HG03095 (cell line): Measurements from ENCODE around the gene CDA.
"Not testable (repeated sequence)": the region's sequence is repeated elsewhere in the genome, so short reads cannot be mapped to it uniquely, and the experiment has no call there.

Experiments used
- ATAC-seq: cut with Tn5 transposase; IDR thresholded peaks from one replicate; pipeline ENCODE4 v1.9.1; 2021; ENCODE audit warnings: moderate library complexity; ENCODE audit not compliant: unreplicated experiment

CDA gene

GRCh38 chr1:20586953-20587660 is 1.8 kb upstream of the CDA start:
- ATAC-seq, result no peak

- ATAC-seq, result no peak
Observed at GRCh38 chr1:20587661-20588053, 1.2 kb upstream of the CDA start.

- ATAC-seq, result no peak
Observed at GRCh38 chr1:20589331-20590278, 708 bp downstream of the CDA start.

- ATAC-seq, result no peak
Observed at GRCh38 chr1:20590306-20590777, 1.4 kb downstream of the CDA start.

- ATAC-seq, result no peak
Observed at GRCh38 chr1:20593756-20594155, 4.9 kb downstream of the CDA start.

GRCh38 chr1:20594746-20595145 is 5.8 kb downstream of the CDA start:
- no peak for ATAC-seq

GRCh38 chr1:20596106-20596505 is 7.2 kb downstream of the CDA start:
- no peak for ATAC-seq

GRCh38 chr1:20597650-20598049 is 8.8 kb downstream of the CDA start:
- ATAC-seq, result no peak

GRCh38 chr1:20600156-20600555 is 11.3 kb downstream of the CDA start:
- ATAC-seq, result no peak

GRCh38 chr1:20601129-20601825 is 12.4 kb downstream of the CDA start:
- ATAC-seq, result no peak

- no peak for ATAC-seq
Observed at GRCh38 chr1:20602851-20603450, 14.1 kb downstream of the CDA start.

GRCh38 chr1:20603504-20604464 is 14.9 kb downstream of the CDA start:
- no peak for ATAC-seq

GRCh38 chr1:20604678-20605077 is 15.8 kb downstream of the CDA start:
- ATAC-seq, result no peak

GRCh38 chr1:20606801-20607570 is 18.1 kb downstream of the CDA start:
- ATAC-seq, result not testable (repeated sequence)

GRCh38 chr1:20609541-20609940 is 20.6 kb downstream of the CDA start:
- ATAC-seq, result no peak

- ATAC-seq, result no peak
Observed at GRCh38 chr1:20610970-20611369, 22.1 kb downstream of the CDA start.

- ATAC-seq, result no peak
Observed at GRCh38 chr1:20611652-20612051, 22.8 kb downstream of the CDA start.

GRCh38 chr1:20612221-20612746 is 23.4 kb downstream of the CDA start:
- ATAC-seq, result no peak

GRCh38 chr1:20614131-20614579 is 25.3 kb downstream of the CDA start:
- ATAC-seq, result no peak
